ENCODE results near the gene FAM163B.

FAM163B gene

DNA sequence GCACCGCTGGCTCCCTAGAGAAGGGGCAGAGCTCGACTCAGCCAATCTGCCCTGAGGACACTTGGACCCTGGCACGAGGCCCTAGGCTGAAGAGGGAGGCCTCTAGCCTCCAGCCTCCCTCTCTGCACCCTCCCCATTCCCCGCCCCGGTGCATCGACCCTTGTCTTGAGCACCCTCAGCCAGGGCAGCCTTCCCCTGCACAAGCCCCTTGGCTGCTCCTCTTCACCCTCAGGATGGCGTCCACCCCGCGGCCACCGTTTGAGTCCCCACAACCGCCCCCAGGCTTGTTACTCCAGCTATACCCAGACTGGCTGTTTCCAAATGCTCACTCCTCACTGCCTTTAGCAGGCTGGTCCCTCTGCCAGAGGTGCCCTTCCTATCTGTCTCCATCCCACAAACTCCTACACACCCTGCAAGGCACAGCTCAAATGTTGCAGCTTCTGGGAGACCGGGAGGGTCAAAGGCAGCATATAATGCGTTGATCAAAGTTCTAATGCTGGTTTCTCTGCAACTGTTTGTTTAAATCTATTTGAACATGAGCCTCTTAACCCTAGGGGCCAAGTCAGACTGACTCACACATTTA is 6.5 kb upstream of the FAM163B start:
- DNase-seq, result no peak

DNA sequence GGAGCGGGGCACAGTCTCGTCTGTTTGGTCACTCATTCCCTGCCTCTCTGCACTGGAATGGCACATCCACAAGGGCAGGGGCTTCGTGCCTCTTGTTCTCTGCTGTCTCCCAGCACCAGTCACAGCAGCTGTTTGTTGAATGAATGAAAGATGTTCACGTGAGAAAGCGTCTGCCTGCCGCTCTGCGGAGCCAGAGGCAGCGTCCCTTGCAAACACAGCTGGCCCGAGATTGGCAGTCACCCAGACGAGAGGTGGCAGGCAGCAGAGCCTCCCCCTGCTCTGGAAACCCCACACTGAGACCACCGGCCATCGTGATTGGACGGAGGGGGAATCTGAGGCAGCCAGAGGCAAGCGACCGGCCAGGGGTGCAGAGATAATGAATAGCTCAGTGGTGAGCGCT is 6.0 kb upstream of the FAM163B start:
- no peak for DNase-seq

DNA sequence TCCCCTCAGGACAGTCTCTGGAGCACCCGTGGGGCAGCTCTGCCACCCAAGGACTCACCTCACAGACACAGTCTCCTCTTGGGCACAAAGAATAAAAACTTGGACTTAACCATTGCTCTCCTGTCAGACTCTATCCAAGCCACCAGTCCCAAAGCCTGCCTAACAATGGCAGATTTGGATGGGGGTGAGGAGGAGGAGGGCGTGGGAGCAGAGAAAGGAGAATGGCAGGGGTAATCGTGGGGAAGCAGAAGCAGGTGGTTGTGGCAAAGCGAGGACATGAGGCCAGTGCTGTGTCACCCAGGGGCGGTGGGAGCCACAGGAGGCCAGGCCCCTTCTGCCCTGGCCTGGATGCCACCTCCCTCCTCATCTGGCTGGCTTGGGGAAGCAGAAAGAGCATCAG is 5.5 kb upstream of the FAM163B start:
- DNase-seq, result no peak

DNA sequence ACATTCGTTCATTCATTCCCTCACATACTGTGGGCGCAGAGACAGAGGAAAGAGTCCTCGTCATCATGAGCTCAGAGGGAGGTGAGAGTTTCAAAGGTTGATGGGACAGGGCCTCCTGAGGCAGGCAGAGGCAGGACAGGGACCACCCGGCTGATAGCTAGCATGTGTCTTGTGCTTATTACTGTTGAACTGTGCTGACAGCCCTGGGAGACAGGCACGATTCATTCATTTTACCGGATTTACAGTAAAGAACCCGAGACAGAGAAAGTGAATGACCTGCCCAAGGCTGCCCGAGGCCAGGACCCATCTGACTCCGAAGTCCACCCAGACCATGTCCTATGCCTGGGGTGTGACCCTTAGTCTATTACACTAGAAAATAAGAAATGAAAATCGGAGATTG is 4.9 kb upstream of the FAM163B start:
- DNase-seq, result no peak

DNA sequence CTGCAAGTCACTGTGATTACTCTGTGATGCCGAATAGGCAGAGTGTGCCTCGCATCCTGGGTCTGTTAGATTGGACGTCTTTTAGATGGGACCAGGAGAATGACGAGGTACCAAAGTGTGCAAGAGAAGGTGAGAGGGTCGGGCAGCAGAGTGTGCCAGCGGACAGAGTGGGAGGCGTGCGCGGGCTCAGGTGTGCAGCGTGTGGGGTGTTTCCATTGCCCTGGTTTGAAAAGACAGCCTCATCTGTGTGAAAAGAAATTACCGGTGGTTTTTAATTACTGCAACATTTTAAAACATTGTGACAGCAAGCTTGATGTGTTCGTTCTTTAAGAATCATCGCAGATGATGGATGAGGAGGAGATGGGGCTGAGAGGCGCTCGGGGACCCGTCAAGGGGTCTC is 4.2 kb upstream of the FAM163B start:
- no peak for DNase-seq

DNA sequence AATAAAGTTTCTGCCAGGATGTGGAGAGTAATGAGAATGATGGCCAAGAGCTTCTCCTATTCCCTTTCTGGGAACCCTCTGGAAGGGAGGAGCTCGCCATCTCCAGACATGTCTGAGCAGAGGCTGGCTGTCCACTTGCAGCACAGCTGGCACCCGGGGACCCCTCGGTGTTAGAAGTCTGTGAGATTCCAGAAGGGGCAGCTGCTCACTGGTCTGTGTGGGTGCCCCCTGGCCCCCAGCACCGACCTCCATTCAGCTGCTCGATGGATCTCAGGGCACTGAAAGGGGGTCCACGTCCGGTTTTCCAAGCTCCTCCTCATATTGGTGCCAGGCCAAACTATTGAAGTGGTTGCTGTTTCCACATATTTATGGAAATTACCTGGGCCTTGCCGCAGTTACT is 3.6 kb upstream of the FAM163B start:
- DNase-seq, result no peak

DNA sequence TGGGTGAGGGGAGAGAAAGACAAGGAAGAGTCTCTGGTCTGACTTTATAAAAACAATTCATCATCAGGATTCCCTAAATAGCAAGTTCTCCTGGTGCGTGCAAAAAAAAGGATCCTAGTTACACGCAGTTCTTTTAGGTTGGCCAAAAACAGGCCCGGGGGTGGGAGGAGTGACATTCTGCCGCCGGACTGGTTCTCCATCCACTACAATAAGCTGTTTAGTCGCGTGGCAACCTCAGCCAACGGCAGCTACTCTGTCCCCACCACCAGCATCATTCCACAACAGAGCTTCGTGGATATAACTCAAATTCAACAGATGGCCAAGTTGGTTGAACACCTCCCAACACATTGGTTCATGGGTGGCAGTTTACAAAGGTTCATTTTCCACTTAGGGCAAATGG is 2.9 kb upstream of the FAM163B start:
- DNase-seq, result no peak

DNA sequence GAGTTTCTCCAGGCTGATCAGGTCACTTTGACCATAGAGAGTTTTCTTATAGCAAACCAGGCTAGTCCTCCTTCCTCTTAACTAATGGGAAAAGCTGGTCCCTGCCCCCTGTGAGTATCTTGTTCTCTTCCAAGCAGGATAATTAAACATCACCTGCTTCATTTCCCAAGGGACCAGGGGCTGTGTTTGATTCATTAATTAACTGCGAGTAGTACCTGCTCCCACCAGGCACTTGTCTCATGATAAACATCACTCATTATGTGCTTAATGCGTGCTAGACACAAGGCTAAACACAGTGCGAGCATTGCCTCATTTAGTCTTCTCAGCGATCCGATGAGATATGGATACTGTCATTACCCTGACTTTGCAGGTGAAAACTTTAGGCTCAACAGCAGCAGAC is 1.7 kb upstream of the FAM163B start:
- DNase-seq, result no peak

DNA sequence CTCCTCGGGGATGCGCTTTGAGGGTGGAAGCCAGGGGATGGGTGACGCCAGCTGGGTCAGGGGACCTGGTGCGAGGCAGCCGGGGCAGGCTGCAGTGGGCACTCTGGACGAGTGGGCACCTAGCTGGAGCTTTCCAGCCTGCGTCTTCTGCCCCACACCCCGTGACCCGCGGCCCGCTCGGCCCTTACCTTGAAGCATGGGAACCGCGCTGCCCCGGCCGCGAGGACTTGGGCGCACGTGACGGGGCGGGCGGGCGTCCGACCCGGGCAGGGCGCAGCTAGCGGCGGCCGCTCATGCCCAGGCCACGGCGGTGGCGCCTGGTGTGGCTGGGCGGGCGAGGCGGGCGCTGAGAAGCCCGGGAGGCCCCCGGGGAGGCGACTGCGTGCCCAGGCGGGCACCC is 300 bp downstream of the FAM163B start:
- no peak for DNase-seq

DNA sequence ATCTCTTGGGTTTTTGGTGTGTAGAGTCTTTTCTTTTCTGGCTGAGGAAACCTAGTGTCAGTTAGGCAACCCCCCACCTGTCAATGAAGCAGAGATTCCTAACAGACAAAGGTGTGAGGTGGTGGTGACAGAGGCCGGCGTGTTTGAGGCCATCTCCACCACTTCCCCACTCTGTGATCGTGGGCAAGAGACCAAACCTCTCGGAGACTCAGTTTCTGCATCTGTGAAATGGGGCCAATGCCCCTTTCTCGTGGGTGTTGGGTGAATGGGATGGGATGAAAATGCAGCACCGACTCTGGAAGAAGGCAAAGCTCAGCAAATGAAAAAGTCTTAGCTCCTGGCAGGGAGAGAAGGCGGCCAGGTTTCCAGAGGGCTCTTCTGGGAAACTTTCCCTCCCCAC is 807 bp downstream of the FAM163B start:
- no peak for DNase-seq

DNA sequence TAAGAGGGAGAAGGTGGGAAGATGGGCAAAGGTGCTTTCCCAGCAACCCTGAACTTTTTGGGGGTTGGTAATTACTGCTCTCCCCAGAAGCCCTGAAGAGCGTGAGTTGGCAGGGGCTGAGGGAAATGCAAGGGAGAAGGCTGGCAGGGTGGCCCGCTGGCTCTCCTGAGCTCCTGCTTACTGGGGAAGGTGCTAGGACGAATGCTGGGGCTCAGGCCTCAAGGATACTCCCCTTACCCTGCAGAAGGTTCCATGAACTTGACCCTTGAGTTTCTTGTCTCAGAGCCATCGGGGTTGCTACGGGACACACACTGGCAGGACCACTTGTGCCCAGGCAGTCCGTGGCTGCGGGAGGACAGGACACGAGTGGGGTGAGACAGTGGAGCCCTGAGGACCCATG is 1.2 kb downstream of the FAM163B start:
- DNase-seq, result no peak

DNA sequence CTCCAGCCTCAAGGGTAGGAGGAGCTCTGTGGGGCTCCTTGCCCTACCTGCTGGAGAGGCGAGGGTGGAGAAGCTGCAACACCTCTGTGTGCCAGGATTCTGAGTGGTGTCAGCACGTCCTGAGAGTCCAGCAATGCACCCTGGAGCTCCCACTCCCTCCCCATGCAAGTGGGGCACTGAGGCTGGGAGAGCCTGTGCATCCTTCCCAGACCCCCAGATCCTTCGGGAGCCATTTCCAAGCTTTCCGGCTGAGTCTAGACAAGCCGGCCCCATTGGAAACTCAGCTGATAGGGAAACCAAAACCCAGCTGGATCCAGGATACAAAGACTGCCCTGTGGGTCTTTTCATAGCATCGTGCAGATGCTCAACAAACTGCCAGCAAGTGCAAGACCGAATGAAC is 1.8 kb downstream of the FAM163B start:
- no peak for DNase-seq

DNA sequence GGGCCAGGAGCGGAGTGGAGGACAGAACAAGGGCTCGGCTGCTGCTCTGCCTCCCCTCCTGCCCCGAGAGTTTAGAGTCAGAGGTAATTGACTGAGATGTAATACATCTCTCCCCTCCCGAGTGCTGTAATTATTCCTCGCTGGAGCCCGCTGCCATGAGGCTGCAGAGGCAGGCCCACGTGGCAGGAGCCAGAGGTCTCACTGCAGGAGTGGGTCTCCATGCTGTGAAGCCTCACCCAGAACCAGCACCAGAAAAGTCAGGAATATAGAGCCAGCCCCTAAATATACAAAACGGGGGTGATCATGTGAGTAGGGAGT is 2.5 kb downstream of the FAM163B start:
- DNase-seq, result no peak

DNA sequence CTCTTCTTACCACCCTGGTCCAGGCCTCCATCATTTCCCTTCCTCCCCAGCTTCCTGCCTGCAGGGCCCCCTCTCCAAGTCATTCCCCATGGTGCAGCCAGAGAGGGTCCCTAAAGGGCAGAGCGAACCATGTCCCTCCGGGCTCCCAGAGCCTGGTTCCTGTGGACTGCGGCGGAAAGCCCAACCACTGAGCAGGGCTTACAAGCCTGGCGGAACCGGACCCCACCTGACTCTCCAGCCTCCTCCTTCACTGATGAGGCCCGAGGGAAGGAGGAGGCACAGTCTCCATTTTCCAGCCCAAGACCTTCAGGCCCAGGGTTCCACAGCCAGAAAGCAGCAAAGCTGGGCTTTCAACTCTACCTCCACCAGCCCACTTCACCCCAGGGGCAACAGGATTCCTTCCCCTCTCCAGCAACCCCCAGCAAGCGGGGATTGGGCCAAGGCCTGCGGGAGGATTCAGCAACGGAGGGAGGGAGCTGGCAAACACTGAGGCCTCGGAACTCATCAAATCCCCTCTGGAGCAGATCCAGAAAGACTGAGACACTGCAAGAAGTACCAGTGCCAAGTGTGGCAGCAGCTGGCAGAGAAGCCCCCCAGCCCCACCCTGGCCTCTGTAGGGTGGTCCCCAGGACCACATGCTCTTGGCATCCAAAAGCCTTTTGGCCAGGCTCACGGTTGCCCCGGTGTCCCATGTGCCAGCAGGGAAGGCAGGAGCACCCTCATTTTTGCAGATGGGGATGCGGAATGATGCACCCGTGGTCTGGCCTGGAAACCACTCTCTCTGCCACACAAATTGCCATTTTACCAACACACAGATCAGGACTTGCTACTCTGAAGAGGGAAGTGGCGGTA is 3.1 kb downstream of the FAM163B start:
- no peak for DNase-seq

DNA sequence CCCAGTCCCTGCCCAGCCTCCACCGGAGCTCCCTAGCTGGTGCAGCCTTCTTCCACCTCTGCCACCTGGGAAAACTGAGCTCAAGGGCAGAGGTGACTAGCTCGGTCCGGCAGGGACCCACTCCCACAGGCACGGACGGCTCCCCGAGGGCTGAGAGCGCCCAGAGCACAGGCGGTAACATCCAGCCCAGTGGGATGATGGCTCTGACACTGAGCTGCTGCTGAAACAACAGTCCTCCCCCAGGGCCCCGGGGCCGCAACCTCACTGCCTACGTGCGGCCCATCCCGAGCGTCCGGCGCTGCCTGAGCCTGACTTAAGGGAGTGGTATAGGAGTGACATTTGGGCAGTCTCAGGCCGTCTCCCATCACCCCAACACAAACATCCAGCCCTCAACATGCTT is 3.7 kb downstream of the FAM163B start:
- no peak for DNase-seq

DNA sequence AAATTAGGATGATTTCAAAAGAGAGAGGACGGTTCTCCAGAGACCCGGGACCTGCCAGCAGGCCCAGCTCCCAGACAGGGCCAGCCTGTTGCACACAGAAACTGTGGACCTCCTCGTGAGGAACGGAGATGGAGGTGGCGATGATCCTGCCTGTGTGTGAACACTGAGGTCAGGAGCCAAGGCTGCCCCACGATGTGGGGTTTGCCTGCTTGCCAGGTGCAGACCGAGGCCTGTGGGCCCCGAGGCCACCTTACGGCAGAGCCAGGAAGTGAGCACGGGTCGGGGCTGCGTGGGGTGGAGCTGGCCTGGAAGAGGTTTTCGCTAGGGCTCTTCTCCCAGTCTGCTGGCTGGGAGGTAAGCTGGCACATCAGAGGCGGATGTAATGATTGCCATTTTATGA is 4.3 kb downstream of the FAM163B start:
- DNase-seq, result no peak

DNA sequence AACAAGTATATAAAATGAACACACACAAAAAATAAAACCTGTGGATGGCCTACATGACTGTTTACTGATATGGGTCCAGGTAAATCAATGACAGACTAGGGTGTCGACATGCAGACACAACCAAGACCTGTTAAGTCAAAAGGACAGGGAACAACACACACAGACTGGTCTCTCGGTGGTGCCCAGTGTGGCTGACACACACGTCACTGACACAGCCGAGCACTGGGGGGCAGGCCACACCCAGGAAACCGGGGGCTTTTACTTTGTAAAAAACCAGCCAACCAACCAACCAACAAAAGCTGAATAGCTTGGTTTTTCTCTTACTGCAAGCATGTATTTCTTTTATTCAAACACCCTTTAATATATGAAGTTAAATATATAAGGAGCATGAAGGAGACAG is 5.0 kb downstream of the FAM163B start:
- DNase-seq, result no peak

DNA sequence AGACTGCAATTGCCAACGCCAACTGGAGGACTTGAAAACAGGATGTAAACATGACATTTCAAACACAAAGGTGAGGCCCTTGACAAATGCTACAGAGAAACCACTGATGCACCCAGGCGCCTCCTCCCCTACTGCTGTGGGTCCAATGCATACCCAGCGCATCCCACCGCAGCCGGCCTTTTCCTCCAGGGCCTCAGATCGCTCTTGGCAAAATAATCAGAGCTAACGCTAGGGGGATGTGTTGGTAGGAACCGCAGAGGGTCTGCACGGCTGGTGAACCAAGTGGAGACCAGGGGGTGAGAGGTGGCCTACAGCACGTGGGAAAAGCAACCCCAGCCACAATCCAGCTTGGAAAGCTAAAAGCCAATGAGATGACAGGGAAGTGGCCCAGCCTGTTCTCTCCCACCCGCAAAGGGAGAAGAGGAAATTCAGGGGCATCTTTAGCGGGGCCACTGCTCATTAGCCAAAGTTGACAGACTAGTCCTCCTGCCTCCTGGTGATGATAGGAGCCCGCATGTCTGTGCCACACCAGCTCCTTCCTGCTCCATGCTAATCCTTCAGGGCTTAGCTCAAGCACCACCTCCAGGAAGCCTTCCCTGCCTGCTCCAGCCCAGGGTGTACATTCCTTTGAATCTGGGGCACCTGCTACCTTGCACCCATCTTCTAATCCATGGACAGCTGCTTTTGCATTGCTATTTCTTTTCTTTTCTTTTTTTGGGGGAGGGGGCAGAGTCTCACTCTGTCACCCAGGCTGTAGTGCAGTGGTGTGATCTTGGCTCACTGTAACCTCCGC is 5.9 kb downstream of the FAM163B start:
- DNase-seq, result no peak

DNA sequence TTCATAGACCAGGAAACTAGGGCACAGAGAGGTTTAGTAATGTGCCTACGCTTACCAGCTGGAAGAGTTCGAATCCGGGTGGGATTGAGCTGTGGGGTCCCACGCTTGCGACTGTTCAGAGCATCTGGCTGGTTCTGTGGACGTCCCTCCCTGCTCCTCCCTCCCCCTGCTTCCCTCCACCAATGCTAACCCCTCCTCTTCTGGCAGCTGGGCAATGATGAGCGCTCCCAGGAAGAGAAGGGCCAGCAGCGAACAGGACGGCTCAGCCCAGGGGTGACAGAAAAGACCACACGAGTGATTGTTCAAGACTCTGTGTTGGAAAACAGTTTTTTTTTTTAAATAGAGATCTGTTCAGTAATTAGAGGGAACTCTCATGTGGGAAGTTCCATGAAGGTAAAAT is 6.9 kb downstream of the FAM163B start:
- no peak for DNase-seq

DNA sequence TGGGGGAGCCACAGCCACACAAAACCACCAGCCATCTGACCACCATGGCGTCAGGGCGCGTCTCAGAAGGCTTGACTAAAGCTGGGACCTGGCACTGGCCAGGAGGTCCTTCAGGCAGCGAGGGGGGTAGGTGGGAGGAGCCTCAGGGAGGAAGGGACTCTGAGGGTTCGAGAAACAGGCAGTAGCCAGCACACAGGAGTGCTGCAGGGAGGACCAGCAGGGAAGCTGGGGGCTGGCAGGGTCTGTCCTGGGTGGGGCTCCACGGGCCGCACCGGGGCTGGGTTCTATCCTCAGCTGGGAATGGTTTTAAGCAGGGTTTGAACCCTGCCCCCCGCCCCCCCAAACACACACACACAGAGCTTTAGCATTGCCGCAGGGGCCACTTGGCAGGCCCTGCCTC is 7.4 kb downstream of the FAM163B start:
- DNase-seq, result no peak

DNA sequence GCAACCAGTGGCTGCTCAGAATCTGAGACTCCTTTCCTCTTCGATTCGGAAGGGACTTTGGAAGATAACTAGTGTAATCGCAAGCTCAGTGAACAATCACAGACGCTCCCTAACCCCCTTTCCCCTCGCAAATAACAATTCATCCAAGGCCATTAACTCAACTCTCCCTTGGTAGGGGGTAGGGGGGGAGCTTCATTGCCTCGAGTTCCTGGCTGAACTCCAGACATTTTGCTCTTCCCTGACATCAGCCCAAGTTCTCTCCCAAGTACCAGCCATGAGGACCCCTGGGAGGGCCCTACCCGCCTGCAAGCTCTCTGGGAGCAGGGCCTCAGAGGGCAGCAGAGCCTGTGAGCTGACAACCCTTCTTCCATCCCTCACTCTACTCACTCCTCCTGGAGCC is 8.4 kb downstream of the FAM163B start:
- no peak for DNase-seq

DNA sequence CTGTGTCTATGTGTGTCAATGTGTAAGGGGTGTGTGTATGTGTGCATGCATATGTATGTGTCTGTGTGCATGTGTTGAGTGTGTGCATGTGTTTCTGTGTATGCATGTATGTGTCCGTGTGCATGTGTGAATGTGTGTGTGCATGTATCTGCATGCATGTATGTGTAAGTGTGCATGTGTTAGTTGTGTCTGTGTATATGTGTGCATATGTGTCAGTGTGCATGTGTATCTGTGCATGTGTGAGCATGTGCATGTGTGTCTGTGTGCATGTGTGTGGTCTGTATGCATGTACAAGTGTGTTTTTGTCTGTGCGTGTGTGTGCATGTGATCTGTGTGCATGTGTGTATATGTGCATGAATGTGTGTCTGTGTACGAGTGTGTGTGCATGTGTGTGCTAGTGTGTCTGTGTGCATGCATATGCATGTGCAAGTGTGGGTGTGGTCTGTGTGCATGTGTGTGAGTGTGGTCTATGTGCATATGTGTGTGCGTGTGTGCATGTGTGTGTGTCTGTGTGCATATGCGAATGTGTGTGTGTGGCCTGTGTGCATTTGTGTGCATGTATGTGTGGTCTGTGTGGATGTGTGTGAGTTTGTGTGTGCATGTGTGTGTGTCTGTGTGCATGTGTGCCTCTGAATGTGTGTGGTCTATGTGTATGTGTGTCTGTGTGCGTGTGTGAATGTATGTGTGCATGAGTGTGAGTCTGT is 9.6 kb downstream of the FAM163B start:
- no peak for DNase-seq

DNA sequence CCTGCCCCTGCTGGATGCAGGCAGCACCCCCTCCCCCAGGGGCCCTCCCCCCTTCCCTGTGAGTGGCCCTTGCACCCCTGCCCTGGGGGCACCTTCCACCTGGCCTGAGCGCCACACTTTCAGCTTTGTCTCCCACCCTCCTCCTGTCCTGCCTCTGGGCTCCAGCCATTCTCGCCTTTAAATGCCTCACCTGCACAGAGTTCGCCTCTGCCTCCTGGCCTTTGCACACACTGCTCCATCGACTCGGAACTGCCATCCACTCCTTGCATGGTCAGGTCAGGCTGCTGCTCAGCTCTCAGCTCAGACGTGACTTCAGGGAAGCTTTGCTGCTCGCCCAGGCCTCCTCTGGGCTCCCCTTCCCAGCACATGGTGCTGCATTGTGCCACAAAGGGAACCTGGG is 10.2 kb downstream of the FAM163B start:
- no peak for DNase-seq
